NB4 (cell line): ENCODE results near the gene RMP24.
A peak's percentile ranks its signal among the peaks of the same experiment; 100 is the strongest.

Experiments used
- DNase-seq: peaks from one replicate; pipeline ENCODE4 v3.0.0; 2010; ENCODE audit warnings: low read depth
- H3K4me3 ChIP-seq: one replicate; pipeline ENCODE4 v1.5.1; 2011; ENCODE audit warnings: mild to moderate bottlenecking, low read depth, low read length, moderate library complexity
- CTCF ChIP-seq: IDR thresholded peaks from one replicate; pipeline ENCODE4 v1.5.1; 2012; ENCODE audit warnings: low read depth, low read length
- MAX ChIP-seq: IDR thresholded peaks from 2 replicates; pipeline ENCODE4 v1.6.1; 2011; ENCODE audit warnings: low read depth, low read length
- MYC ChIP-seq: IDR thresholded peaks from 2 replicates; pipeline ENCODE4 v1.6.1; 2011; ENCODE audit warnings: low read depth, low read length
- POLR2A ChIP-seq: IDR thresholded peaks from 2 replicates; pipeline ENCODE4 v1.6.1; 2011; ENCODE audit warnings: mild to moderate bottlenecking; ENCODE audit not compliant: insufficient read length; ENCODE audit errors: extremely low read depth

The RMP24 gene

DNA sequence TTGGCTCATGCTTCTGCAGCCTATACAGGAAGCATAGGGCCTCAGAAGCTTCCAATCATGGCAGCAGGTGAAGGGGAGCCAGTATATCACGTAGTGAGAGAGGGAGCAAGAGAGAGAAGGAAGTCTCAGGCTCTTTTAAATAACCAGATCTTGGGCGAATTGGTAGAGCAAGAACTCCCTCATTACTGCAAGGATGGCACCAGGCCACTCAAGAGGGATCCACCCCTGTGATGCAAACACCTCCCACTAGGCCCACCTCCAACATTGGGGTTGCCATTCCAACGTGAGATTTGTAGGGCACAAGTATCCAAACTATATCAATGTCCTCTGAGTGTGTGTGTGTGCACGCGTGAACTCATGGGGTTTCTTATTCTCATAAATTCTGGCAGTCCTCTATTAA, 37.6 kb upstream of the RMP24 start:
- DNase-seq = no peak
- no peak overlapping the region for H3K4me3 ChIP-seq
- no peak for TF ChIP-seq POLR2A
- TF ChIP-seq MYC = no peak
- TF ChIP-seq MAX = no peak
- no peak for TF ChIP-seq CTCF

DNA sequence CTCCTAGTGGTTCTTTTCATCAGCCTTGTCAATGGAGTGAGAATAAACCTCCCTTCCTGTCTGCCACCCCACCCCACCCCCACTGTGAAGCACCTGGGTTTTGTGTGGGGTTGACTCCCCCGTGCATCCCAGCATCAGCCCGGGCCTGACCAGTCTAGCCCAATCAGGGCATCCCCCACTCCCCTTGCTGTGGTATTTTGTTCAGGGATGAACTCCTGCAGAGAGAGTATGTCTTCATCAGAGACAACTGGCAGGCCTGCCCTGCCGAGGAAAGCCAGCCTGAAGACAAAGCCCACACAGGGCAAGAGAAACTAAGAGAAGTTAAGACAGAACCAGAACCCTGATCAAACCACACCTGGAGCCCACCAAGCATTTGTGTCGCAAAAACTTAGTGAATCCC, 36.7 kb upstream of the RMP24 start:
- DNase-seq = no peak
- TF ChIP-seq MYC (no peak), CTCF (no peak), POLR2A (no peak)
- no peak overlapping the region for H3K4me3 ChIP-seq

- H3K4me3 ChIP-seq = no peak overlapping the region
- no peak for DNase-seq
- TF ChIP-seq CTCF (no peak), POLR2A (no peak), MAX (no peak), MYC (no peak)
Measured at GRCh38 chr18:35936951-35937350, 35.5 kb upstream of the RMP24 start.

DNA sequence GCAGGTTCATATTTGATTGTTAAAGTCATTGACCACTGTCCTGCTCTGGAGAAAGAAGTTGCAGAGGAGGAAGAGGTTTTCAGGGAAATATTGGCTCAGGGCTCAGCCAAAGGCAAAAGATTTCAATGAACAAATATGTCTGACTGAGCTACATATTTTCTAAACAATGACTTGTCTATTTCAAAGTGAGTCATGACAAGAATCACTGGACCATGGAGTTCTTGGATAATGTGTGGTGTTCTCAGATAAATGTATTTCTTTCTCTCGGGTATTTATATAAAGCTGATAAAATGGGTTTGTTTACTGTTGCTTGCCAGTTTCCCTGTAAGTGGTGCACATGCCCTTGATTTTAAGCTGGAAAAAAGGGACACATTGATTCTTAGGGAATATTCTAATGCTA, 34.3 kb upstream of the RMP24 start:
- H3K4me3 ChIP-seq = no peak overlapping the region
- no peak for TF ChIP-seq CTCF
- TF ChIP-seq POLR2A = no peak
- TF ChIP-seq MYC = no peak
- no peak for TF ChIP-seq MAX
- DNase-seq = no peak

GRCh38 chr18:35938562-35938961, 33.9 kb upstream of the RMP24 start:
- no peak for TF ChIP-seq MYC
- no peak for TF ChIP-seq CTCF
- TF ChIP-seq POLR2A = no peak
- DNase-seq = no peak
- H3K4me3 ChIP-seq = no peak overlapping the region

GRCh38 chr18:35939138-35939537, 33.3 kb upstream of the RMP24 start:
- no peak overlapping the region for H3K4me3 ChIP-seq
- DNase-seq = peak; percentile 34
- no peak for TF ChIP-seq MYC
- peak; percentile 49 for TF ChIP-seq CTCF
